ENCODE data around the gene PPP3R2.

The PPP3R2 gene, protein sequence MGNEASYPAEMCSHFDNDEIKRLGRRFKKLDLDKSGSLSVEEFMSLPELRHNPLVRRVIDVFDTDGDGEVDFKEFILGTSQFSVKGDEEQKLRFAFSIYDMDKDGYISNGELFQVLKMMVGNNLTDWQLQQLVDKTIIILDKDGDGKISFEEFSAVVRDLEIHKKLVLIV

DNA sequence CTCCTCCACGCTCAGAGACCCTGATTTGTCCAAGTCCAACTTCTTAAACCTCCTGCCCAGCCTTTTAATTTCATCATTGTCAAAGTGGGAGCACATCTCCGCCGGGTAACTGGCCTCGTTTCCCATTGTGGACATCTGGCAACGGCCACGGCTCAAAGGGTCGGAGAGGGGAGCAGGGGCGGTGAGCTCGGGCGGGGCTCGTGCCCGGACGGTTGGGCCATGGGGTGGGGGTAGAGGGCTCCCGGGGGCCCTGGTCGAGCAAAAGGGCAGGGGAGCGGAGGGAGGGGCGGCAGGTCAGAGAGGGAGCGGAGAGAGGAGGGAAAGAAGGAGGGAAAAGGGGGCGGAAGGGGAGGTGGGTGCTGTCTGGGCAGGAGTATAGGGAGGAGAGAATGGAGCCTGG lies at the start of gene PPP3R2:
Gene PPP3R2 (minus strand): TSS at position 174 of the 400 bp plus-strand sequence. CDS start 48 bp downstream, at position 126.
- no peak within 1 kb of the TSS for H2AFZ ChIP-seq
- TF ChIP-seq, protein P1, sequence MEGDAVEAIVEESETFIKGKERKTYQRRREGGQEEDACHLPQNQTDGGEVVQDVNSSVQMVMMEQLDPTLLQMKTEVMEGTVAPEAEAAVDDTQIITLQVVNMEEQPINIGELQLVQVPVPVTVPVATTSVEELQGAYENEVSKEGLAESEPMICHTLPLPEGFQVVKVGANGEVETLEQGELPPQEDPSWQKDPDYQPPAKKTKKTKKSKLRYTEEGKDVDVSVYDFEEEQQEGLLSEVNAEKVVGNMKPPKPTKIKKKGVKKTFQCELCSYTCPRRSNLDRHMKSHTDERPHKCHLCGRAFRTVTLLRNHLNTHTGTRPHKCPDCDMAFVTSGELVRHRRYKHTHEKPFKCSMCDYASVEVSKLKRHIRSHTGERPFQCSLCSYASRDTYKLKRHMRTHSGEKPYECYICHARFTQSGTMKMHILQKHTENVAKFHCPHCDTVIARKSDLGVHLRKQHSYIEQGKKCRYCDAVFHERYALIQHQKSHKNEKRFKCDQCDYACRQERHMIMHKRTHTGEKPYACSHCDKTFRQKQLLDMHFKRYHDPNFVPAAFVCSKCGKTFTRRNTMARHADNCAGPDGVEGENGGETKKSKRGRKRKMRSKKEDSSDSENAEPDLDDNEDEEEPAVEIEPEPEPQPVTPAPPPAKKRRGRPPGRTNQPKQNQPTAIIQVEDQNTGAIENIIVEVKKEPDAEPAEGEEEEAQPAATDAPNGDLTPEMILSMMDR (IDR thresholded peaks at IDR 0.05) = no peak
- no peak within 1 kb of the TSS for H3K27ac ChIP-seq
- H3K9ac ChIP-seq = no peak within 1 kb of the TSS
- H3K27me3 ChIP-seq (ENCODE audit: control insufficient read depth, insufficient read depth, low read length) = no peaks in the 10 kb centered on the region
- H3K9me3 ChIP-seq (ENCODE audit: control insufficient read depth, low read length) = no peaks in the 10 kb centered on the region
- H3K4me2 ChIP-seq (ENCODE audit: low read length) = no peak within 1 kb of the TSS
- H3K4me3 ChIP-seq (ENCODE audit: low read depth, low read length) = no peak within 1 kb of the TSS
- H3K79me2 ChIP-seq = no peaks in the 10 kb centered on the region
- H3K4me1 ChIP-seq = no peaks in the 10 kb centered on the region
- no peaks in the 10 kb centered on the region for H3K36me3 ChIP-seq (ENCODE audit: control insufficient read depth, insufficient read depth, low read length)

DNA sequence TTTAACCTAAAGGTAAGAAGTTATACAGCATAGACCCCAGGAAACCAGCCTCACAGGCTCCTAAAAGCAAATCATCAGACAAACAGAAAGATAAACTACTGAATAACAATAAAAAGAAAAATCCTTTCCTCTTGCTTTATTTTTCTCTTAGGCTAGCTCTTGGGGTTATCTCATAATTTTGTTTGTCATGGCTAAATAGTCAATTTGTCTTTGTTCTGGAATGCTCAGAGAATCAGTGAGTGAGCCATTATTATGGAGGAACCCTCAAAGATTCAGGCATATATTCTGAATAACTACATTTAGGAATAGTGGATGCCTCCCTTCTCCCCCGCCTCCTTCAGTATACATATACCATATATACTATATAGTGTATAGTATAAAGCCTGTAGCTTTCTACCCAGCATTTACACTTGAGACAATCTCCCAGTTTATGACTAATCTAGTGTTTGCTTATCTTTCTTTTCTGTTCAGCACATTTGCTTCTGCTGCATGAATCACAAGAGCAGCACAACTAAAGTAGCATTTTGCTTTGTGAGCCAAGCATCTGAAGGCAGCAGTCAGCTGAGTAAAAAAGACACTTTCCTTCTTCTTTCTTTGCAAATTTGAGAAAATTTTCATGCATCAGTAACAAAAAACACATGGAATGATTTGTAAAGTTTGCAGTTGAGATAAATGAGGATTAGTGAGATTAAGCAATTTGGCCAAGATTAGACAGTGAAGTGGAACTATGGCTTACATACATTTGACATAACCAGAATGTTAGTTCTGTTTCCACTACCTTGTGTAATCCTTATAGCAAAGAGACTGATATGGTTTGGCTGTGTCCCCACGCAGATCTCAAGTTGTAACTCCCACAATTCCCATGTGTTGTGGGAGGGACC lies 45.3 kb upstream of the PPP3R2 start:
- Histone ChIP-seq H2AFZ (no peak overlapping the region), H3K27ac (no peak overlapping the region), H3K9me3 (ENCODE audit: control insufficient read depth, low read length) (no peaks in the 10 kb centered on the region), H3K79me2 (no peaks in the 10 kb centered on the region), H3K4me3 (ENCODE audit: low read depth, low read length) (no peak overlapping the region), H3K36me3 (ENCODE audit: control insufficient read depth, insufficient read depth, low read length) (no peaks in the 10 kb centered on the region), H3K9ac (no peak overlapping the region), H3K4me1 (no peaks in the 10 kb centered on the region), H3K4me2 (ENCODE audit: low read length) (no peak overlapping the region), H3K27me3 (ENCODE audit: control insufficient read depth, insufficient read depth, low read length) (no peaks in the 10 kb centered on the region)
- TF ChIP-seq, protein P1 (IDR thresholded peaks at IDR 0.05) = no peak

DNA sequence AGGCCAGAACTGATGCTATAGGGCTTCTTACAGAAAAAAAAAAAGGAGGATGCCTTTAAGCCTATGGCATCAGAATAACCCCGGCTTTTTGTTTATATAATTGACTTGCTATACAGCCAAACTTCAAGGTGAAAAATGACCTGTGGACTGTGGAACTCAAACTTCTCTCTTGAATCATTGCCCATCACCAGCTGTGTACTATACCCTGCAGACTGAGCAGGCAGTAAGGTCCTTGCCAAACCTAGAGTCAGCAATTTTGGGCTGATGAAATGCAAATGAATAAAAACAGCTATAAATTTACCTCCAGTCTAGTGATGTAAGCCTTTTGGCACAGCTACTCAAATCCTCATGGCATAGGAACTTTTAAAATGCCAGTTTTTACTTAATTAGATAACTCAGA lies 44.5 kb upstream of the PPP3R2 start:
- no peaks in the 10 kb centered on the region for H3K79me2 ChIP-seq
- H3K9me3 ChIP-seq (ENCODE audit: control insufficient read depth, low read length) = no peaks in the 10 kb centered on the region
- TF ChIP-seq, protein P1 (IDR thresholded peaks at IDR 0.05) = no peak
- no peak overlapping the region for H3K4me3 ChIP-seq (ENCODE audit: low read depth, low read length)
- H3K9ac ChIP-seq = no peak overlapping the region
- H2AFZ ChIP-seq = no peak overlapping the region
- no peak overlapping the region for H3K27ac ChIP-seq
- H3K4me2 ChIP-seq (ENCODE audit: low read length) = no peak overlapping the region
- H3K27me3 ChIP-seq (ENCODE audit: control insufficient read depth, insufficient read depth, low read length) = no peaks in the 10 kb centered on the region
- H3K36me3 ChIP-seq (ENCODE audit: control insufficient read depth, insufficient read depth, low read length) = no peaks in the 10 kb centered on the region
- no peaks in the 10 kb centered on the region for H3K4me1 ChIP-seq

DNA sequence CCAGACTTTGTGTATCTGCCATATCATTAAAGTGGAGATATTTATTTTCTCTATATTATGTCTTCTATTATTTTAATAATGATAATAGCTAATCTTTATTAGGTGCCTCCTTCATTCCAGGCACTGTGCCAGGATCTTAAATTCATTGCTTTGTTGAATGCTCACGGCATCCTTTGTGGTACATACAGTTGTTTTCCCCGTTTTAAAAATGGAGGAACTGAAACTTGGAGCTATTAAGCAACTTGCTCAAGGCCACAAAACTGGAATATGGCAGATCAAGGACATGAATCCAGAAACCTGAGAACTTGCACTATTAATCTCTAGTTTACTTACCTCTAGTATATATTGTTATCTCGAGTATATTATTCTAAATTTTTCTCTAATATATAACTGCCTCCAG lies 41.5 kb upstream of the PPP3R2 start:
- H3K79me2 ChIP-seq = no peaks in the 10 kb centered on the region
- H3K9ac ChIP-seq = no peak overlapping the region
- TF ChIP-seq, protein P1 (IDR thresholded peaks at IDR 0.05) = no peak
- H3K4me3 ChIP-seq (ENCODE audit: low read depth, low read length) = no peak overlapping the region
- no peak overlapping the region for H3K27ac ChIP-seq
- no peaks in the 10 kb centered on the region for H3K27me3 ChIP-seq (ENCODE audit: control insufficient read depth, insufficient read depth, low read length)
- H3K9me3 ChIP-seq (ENCODE audit: control insufficient read depth, low read length) = no peaks in the 10 kb centered on the region
- no peaks in the 10 kb centered on the region for H3K4me1 ChIP-seq
- no peaks in the 10 kb centered on the region for H3K36me3 ChIP-seq (ENCODE audit: control insufficient read depth, insufficient read depth, low read length)
- H2AFZ ChIP-seq = no peak overlapping the region
- H3K4me2 ChIP-seq (ENCODE audit: low read length) = no peak overlapping the region

Data from parathyroid adenoma (tissue), 2 donors.